Measurements from ENCODE around the gene GAPT. TPM values are rescaled to one million over a fixed set of nuclear protein-coding genes. Genes with fewer than 3 reads are reported as not detected.

Gene GAPT
- total RNA-seq, 1 experiment from 2014 or later: not detected

DNA sequence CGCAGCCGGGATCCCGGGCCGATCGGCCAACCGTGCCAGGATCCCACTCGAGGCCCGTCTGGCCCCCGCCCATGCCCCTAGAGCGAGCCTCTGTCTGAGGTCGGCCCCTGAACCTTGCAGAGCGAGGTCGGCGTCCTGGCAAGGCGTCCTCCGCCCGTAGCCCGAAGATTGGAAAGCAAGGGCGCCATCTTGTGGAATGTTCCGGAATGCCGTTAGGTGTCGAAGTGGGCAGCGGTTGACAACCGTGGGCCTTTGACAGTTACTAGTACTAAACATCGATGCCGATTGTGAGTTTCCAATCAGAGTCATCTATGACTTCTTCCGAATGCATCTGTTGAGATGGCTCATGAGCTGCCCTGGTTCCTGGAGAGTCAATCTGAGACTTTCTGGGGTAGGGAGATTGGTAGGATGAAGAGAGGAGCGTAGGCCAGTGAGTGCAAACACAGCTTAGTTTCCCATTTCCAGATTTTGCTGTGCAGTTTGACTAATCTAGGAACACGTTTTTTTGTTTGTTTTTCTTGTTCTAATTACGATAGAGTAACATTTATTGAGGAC is 30.4 kb upstream of the GAPT start:
- peak; percentile 87 for DNase-seq (ENCODE audit: low read depth)

DNA sequence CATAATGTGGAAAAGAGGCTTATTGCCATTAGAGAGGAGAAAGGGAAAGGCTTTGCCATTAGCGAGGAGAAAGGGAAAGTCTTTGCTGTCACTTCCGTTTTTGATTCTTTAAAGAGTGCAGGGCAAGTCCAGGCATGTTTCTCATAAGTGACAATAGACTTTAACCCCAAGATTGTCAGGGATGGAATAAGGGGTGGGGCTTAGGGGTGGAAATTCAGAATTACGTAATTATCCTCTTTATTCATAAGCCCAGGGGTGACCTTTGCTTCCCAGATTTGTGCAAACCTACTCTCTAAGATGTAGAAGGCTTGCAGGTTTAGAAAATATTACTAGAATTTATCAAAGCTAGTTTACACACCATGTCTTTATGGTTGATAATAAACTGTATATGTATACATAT is 29.1 kb upstream of the GAPT start:
- DNase-seq (ENCODE audit: low read depth): peak; percentile 50

DNA sequence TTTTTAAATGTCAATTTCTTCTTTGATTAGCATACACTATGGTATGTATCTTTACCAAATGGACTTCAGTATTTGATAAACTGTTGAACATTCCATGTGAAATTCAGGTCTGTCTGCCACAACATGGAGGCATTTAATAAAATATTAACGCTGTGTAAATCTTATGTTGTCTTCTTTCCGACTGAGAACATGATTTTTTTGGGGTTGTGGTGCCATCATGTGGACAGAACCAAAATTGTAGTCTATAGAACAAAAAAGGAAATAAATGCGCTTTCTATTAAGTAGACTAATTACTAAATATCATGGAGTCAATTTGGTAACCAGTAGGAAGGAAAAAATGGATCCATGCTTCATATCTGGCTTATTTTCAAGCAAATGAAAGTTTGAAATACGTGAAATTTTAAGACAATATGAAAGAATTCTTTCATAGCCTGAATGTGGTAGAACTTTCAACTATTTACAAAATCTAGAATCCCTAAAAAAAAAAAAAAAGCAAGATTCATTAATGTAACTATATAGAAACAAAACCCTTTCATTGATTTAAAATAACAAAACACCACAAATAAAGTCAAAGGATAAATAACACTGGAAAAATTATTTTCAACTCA is 28.5 kb upstream of the GAPT start:
- peak; percentile 71 for DNase-seq (ENCODE audit: low read depth)

DNA sequence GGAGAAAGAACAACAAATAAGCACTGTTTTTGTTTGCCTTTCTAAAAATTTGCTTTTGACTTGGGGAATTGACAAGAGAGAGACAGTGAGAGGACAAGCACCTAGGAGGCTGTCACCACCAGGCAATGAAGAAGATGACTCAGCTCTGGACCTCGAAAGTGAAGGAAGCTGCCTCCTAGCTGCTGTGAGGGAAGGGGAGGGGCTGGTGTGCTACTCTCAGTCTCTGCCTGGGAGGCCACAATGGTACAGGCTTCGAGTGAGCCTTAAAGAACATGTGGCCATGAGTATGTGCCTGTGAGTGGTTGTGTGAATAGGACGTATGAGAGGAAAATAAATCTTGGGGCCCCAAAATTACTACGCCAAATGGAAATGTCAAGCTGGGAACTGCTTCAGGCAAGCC is 24.3 kb upstream of the GAPT start:
- no peak for DNase-seq (ENCODE audit: low read depth)

DNA sequence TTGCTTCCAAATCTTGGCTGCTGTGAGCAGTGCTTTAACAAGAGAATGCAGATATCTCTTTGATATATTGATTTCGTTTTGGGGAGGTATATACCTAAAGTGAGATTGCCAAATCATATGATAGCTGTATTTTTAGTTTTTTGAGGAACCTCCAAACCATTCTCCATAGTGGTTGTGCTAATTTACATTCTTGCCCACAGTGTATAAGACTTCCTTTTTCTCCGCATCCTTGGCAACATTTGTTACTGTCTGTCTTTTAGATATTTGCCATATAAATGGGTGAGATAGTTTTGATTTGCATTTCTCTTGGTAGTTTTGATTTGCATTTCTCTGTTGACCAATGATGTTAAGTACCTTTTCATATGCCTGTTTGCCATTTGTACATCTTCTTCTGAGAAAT is 21.3 kb upstream of the GAPT start:
- no peak for DNase-seq (ENCODE audit: low read depth)

DNA sequence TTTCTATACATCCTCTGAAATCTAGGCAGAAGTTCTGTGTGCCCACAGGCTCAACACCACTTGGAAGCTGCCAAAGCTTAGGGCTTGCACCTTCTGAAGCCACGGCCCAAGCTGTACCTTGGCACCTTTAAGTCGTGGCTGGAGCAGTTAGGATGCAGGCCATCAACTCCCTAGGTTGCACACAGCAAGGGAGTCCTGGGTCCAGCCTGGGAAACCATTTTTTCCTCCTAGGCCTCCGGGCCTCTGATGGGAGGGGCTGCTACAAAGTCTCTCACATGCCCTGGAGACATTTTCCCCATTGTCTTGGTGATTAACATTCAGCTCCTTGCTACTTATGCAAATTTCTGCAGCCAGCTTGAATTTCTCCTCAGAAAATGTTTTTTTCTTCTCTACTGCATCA is 15.8 kb upstream of the GAPT start:
- no peak for DNase-seq (ENCODE audit: low read depth)

DNA sequence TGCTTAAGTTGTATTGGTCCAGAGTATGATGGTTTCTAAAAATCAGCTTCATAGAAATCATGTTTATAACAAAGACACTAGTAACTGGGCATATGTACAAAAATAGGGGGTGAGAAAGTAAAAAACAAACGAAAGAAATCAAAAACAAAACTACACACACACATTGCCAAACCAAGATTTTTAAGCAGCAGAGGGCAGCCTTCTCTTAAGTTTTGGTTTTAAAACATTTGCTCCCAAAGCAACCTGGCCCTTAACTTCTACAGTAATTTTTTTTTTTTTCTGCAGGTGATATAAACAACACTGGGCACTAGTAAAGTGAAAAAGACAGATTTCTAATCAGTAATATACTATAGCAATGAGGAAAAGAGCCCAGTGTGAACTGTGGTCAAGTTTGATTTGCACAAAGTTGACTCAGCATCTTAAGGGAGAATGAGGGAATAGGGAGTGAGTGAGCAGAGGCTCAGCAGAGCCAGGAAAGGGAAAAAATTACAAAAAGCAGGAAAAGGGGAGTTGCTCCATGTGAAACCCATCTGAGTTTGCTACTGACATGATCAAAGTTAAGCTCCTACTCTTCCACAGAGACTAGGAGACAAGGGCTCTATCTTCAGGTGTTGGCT is 13.4 kb upstream of the GAPT start:
- no peak for DNase-seq (ENCODE audit: low read depth)

DNA sequence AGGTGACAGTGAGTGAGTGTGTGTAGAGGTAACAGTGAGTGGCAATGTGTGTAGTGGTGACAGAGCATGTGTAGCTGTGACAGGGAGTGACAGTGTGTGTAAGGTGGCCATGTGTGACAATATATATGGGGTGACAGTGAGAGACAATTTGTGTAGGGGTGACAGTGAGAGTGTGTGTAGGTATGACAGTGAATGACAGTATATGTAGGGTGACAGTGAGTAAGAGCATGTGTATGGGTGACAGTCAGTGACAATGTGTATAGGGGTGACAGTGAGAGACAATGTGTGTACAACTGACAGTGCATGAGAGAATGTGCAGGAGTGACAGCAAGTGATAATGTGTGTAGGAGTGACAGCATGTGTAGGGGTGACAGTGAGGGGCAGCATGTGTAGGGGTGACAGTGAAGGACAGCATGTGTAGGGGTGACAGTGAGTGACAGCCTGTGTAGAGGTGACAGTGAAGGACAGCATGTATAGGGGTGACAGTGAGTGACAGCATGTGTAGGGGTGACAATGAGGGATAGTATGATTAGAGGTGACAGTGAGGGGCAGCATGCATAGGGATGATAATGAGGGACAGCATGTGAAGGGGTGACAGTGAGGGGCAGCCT is 10.1 kb upstream of the GAPT start:
- DNase-seq (ENCODE audit: low read depth): no peak

DNA sequence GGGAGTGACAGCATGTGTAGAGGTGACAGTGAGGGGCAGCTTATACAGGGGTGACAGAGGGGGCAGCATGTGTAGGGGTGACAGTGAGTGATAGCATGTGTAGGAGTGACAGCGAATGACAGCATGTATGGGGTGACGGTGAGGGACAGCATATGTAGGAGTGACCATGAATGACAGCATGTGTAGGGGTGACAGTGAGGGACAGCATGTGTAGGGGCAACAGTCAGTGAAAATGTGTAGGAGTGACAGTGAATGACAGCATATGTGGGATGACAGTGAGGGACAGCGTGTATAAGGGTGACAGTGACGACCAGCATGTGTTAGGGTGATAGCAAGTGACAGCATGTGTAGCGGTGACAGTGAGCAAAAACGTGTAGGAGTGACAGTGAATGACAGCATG is 9.4 kb upstream of the GAPT start:
- DNase-seq (ENCODE audit: low read depth): no peak

DNA sequence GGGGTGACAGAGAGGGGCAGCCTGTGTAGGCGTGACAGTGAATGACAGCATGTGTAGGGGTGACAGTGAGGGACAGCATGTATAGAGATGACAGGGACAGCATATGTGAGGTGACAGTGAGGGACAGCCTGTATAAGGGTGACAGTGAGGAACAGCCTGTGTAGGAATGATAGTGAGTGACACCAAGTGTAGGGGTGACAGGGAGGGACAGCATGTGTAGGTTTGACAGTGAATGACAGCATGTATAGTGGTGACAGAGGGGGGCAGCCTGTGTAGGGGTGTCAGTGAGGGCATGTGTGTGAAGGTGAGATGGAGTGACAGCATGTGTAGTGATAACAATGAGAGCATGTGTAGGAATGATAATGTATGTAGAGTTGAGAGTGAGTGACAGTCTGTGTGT is 8.7 kb upstream of the GAPT start:
- DNase-seq (ENCODE audit: low read depth): no peak

DNA sequence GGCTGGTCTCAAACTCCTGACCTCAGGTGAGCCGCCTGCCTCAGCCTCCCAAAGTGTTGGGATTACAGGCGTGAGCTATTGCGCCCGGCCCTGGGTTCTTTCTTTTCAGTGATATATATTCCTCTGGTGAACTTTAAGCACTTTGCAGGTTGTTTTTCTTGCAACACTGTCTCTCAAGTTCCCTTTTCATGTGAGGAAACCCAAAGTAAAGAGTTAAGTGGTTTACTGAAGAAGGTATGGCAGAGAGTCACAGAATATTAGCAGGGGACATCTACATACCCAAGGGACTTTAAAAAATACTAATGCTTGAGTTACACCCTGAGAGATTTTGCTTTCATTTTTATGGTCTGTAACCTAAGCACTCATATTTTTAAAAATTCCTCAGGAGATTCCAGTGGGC is 6.7 kb upstream of the GAPT start:
- no peak for DNase-seq (ENCODE audit: low read depth)

DNA sequence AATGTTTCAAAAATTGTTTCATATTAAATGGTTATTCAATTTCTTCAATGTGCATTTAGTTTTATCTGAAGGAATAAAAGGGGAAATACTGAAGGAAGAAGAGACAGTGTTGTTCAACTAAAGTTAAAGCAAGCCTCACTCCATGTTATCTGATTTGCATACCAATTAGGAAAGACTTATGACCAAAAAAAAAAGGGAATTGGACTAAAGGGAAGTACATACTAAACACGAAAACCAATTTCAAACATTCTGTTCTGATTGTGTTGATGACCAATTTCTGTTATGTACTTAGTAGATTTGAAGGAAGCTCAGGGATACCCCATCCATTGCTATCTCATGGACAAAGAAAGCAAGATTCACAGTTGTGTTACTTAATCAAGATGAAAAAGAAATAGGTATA is 4.9 kb upstream of the GAPT start:
- no peak for DNase-seq (ENCODE audit: low read depth)

DNA sequence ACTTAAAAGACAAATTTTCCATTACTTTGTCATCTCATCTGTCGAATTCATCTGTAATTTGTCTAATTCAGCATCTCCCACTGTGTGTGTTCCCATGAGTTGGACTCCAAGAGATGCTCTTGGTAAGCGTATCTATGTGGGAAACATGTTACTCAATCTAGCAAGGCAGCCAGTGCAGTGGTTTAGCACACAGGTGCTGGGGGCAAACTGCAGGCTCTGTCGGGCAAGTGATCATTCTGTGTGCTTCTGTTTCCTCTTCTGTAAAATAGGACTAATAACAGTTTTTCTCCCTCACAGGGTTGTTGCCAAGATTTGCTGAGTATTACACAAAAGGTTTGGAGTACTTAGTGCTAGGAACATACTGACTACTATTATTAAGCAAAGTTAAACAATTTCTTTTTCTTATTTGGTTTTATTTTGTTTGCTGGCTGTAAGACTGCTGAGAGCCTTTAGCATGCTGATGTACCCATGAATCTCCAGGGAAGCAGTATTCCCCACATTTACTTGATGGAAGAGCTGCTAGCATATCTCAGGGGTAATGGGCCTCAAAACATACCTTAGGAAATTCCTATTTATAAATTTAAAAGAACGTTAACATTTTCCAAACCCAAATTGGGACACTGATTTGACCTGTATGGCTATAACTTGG is 709 bp upstream of the GAPT start:
- DNase-seq (ENCODE audit: low read depth): no peak

DNA sequence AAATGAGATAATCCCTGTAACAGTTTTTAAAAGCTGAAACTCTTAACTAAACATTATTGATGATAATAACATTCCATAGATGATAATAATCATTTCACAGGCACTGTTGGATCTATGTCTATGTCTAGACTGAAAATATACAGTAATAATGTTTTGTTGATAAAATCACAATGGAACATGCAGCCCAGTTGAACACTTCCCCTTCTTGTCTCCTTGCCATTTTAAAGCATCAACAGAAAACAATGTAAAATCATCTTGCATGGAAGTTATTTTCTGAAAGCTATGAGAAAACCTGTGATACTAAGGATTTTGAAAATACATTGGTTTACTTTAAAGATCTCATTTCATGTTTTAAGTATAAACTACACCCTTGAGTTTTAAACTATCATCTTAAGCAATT is 1.9 kb downstream of the GAPT start:
- no peak for DNase-seq (ENCODE audit: low read depth)

DNA sequence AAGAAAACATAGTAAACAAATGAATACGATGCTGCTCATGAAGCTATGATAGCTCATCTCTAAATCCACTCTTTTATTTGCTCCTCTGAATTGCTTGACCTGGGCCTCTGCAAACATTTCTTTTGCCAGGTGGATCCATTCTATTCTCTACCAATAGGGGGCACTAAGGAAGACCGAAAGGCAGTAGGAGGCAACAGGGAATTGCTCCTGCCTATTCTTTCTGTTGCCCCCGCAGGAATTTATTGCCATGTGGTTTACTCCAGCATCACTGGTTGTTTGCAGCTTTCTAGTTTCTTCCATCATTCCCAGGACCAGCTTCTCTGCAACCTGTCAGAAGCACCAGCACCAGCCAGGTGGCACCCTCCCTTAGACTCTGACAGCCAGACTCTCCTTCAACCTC is 5.3 kb downstream of the GAPT start:
- DNase-seq (ENCODE audit: low read depth): no peak

DNA sequence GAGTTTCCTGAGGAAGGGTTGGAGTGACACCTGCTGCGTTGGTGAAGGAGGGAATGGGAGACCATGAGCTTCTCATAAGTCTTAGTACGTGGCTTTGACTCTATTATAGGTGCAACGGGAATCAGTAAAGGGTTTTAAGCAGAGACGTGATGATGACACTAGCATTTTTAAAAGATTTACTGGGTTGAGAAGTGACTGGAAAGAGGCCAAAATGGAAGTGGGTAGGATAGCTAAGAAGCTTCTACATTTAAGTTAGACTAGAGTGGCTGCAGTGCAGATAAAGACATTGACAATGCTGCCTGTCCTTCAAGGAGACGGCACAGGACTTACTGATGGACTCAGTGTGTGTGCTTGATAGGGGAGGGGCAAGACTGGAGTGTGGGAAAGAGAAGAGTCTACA is 6.2 kb downstream of the GAPT start:
- DNase-seq (ENCODE audit: low read depth): no peak

DNA sequence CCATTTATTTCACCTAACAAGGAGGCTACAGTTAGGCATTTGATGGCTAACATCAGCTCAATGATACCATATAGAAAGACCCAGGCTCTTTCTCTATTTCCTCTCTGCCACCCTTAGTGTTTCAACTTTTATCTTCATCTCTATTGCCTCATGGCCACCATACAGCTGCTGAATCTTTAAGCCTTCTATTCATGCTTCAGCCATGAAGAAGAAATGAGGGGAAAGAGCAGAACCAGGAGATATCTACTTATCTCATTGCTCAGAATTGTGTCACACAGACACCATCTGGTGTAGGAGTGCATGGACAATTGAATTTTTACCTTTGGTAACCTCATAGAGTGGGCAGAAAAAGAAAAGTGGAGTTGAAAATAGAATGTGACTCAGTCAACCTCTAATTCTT is 6.7 kb downstream of the GAPT start:
- DNase-seq (ENCODE audit: low read depth): no peak

DNA sequence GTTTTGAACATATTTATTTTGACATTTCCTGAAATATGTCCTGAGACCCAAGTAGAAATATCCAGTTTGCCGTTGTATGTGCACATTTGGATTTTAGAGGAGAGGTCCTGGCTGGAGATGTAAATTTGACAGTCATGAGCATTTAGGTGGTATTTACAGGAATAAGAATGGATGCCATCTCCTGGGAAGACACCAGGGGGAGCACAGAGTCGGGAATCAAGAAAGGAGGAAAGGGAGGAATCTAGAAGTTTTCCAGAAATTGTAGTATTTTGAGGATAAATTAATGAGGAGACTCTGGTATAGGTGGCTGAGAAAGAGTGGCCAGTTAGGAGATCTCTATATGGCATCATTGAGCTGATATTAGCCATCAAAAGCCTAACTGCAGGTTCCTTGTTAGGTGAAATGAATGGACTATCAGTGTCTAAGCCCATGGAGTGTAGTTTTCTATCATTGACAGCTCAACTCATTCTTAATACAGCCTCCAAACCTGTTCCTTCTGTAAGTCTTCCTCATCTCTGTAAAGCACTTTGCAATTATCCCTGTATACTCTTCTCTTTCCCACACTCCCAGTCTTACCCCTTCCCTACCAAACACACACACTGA is 7.2 kb downstream of the GAPT start:
- DNase-seq (ENCODE audit: low read depth): no peak

DNA sequence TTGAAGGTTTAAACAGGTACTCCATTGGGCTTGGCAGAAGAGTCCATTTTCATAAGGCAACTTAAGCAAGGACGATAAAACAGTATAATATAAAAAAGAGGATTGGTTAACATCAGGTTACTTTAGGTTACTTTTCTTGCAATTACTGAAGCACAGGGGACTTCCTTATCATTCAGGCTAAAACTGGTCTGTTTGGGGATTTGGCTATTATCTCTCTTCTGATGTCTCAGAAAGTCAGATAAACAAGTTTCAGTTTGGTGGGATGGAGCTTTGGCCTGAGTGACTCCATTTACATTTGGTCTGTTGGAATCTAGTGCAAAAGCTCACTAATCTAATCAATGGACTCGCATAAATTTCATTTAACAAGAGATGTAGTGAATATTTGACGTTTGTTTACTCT is 8.0 kb downstream of the GAPT start:
- no peak for DNase-seq (ENCODE audit: low read depth)

DNA sequence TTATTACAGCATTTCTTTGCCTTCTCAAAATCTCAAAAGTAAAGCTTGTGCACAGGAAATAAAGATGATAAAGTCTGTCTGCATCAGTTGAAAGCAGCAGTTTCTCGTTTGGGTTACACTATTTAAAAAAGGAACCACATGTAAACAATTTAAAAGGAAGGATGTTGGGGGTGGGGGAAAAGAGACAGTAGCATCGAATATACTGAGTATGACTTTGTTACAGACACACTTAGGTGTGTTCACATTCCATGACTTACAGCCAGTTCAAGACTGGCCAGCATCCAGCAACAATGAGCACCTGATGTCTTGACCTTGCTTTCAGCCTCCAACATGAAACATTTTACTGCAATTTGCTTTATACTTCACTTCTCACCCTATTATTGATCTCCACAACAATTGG is 8.7 kb downstream of the GAPT start:
- no peak for DNase-seq (ENCODE audit: low read depth)

DNA sequence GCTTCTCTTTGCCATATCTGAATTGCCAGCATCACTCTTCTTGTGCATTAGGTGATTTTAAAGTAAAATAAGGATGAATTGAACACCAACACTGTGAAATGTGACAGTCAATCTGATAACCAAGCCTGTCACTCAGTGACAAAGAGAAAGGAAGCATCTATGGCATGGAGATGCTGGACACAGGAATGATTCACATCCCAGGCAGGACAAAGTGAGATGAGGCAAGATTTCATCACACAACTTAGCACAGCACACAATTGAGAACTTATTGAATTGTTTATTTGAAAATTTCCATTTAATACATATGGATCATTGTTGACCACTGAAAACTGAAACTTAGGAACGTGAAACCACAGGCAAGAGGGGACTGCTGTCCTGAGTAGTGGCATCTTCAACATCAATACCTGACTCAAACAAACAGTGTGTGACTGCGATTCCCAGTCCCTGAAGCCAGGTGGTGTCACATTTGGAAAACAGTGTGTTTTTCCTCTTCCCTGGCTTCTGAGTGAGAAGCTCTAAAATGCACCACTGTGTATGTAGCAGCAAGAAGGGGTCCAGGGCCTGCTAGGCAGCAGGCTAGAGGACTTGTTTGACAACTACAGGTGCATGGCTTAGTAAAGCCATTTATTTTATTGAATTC is 10.7 kb downstream of the GAPT start:
- DNase-seq (ENCODE audit: low read depth): no peak
